ENCODE data around the gene SAMD7.

- TF ChIP-seq POLR2AphosphoS5 (IDR thresholded peaks at IDR 0.05; ENCODE audit: low read depth, low read length), result no peak
- TF ChIP-seq POLR2A (IDR thresholded peaks at IDR 0.05; ENCODE audit: low read depth, low read length), result no peak
- TF ChIP-seq TAF1 (IDR thresholded peaks at IDR 0.05; ENCODE audit: borderline replicate concordance, low read depth, low read length), result no peak
Observed at GRCh38 chr3:169869484-169870220, 41.7 kb upstream of the SAMD7 start, which contains the start of gene LRRC31.
